ENCODE data around the gene DENND1A. TPM values are rescaled to one million over a fixed set of nuclear protein-coding genes. Genes with fewer than 3 reads are reported as not detected.

Gene DENND1A
- total RNA-seq, 1 experiment from 2014 or later, result 50.1 TPM

- H3K4me3 ChIP-seq (ENCODE audit: low read length), result no peak overlapping the region
- H3K9me2 ChIP-seq (replicated peaks; ENCODE audit: insufficient read depth, low read length), result no peaks in the 10 kb centered on the region
- H2AFZ ChIP-seq (ENCODE audit: low read length), result no peak overlapping the region
- no peaks in the 10 kb centered on the region for H4K20me1 ChIP-seq (ENCODE audit: insufficient read depth, low read depth, low read length)
- peaks cover 17% of the 10 kb centered on the region for H3K4me1 ChIP-seq (ENCODE audit: low read length)
- H3K9ac ChIP-seq (ENCODE audit: low read length), result no peak overlapping the region
- no peak for DNase-seq
- H3K36me3 ChIP-seq (ENCODE audit: insufficient read depth, low read length), result no peaks in the 10 kb centered on the region
- no peaks in the 10 kb centered on the region for H3K27me3 ChIP-seq (ENCODE audit: low read length)
- no peak overlapping the region for H3K27ac ChIP-seq (ENCODE audit: low read length)
- H3K9me3 ChIP-seq (ENCODE audit: low read length), result no peaks in the 10 kb centered on the region
- no peaks in the 10 kb centered on the region for H3K79me2 ChIP-seq (ENCODE audit: low read length)
- H3K4me2 ChIP-seq (ENCODE audit: low read depth, low read length, poor library complexity, severe bottlenecking), result no peak overlapping the region
Measured at GRCh38 chr9:123353041-123353440, 576.9 kb downstream of the DENND1A start.

- no peak for DNase-seq
- Histone ChIP-seq H3K9me3 (ENCODE audit: low read length) (no peaks in the 10 kb centered on the region), H3K4me3 (ENCODE audit: low read length) (no peak overlapping the region), H3K4me2 (ENCODE audit: low read depth, low read length, poor library complexity, severe bottlenecking) (no peak overlapping the region), H3K36me3 (ENCODE audit: insufficient read depth, low read length) (no peaks in the 10 kb centered on the region), H3K9ac (ENCODE audit: low read length) (no peak overlapping the region), H4K20me1 (ENCODE audit: insufficient read depth, low read depth, low read length) (no peaks in the 10 kb centered on the region), H3K27me3 (ENCODE audit: low read length) (no peaks in the 10 kb centered on the region), H3K9me2 (replicated peaks; ENCODE audit: insufficient read depth, low read length) (no peaks in the 10 kb centered on the region), H3K4me1 (ENCODE audit: low read length) (peaks cover 17% of the 10 kb centered on the region), H2AFZ (ENCODE audit: low read length) (no peak overlapping the region), H3K79me2 (ENCODE audit: low read length) (no peaks in the 10 kb centered on the region), H3K27ac (ENCODE audit: low read length) (no peak overlapping the region)
Measured at GRCh38 chr9:123350590-123351310, 579.2 kb downstream of the DENND1A start.

DNA sequence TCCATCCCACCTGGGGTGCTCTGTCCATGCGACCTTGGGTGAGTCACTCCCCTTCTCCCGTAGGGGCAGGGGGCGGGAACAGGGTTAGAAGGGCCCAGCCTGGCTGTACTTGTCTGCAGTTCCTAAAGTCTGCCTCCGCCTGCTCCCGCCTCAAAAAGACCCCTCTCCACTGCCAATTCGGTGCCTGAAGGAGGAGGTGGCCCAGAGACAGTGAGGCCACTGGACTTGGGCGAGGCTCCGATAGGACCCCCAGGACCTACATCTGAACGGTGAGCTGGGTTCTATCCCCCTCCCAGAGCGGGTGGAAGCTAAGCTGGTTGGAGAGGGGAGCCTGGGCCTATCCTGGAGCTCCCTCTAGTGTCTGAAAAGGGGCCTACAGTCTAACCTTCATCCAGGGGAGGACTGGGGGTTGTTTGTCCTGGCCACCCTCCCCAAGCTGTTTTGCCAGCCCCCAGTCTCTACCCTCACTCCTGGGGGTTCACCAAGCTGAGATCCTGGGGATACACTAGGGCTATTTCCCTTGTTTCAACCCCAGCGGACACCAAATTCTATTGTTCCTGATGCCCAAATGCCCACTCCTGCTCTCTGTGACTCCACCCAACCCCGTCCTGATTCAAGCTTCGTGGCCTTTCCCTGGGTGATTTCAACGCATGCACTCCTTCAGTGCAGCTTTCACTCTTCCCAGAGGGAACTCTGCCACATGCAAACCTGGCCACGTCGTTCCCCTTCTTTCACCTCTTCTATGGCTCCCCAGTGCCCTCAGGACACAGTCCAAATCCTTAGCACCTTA, 580.0 kb downstream of the DENND1A start:
- no peak overlapping the region for H2AFZ ChIP-seq (ENCODE audit: low read length)

GRCh38 chr9:123349033-123349432, 580.9 kb downstream of the DENND1A start:
- Histone ChIP-seq H3K36me3 (ENCODE audit: insufficient read depth, low read length) (no peaks in the 10 kb centered on the region), H2AFZ (ENCODE audit: low read length) (no peak overlapping the region), H3K4me2 (ENCODE audit: low read depth, low read length, poor library complexity, severe bottlenecking) (no peak overlapping the region), H4K20me1 (ENCODE audit: insufficient read depth, low read depth, low read length) (no peaks in the 10 kb centered on the region), H3K9me3 (ENCODE audit: low read length) (no peaks in the 10 kb centered on the region), H3K27me3 (ENCODE audit: low read length) (no peaks in the 10 kb centered on the region), H3K4me3 (ENCODE audit: low read length) (no peak overlapping the region), H3K4me1 (ENCODE audit: low read length) (peaks cover 18% of the 10 kb centered on the region), H3K27ac (ENCODE audit: low read length) (no peak overlapping the region), H3K9me2 (replicated peaks; ENCODE audit: insufficient read depth, low read length) (no peaks in the 10 kb centered on the region), H3K79me2 (ENCODE audit: low read length) (no peaks in the 10 kb centered on the region), H3K9ac (ENCODE audit: low read length) (no peak overlapping the region)
- no peak for DNase-seq

More for the DNA sequence above, 580.0 kb downstream of the DENND1A start:
- H3K4me1 ChIP-seq (ENCODE audit: low read length), result peaks cover 17% of the 10 kb centered on the region
- H3K9me2 ChIP-seq (replicated peaks; ENCODE audit: insufficient read depth, low read length), result no peaks in the 10 kb centered on the region
- no peaks in the 10 kb centered on the region for H4K20me1 ChIP-seq (ENCODE audit: insufficient read depth, low read depth, low read length)
- no peaks in the 10 kb centered on the region for H3K36me3 ChIP-seq (ENCODE audit: insufficient read depth, low read length)
- H3K27me3 ChIP-seq (ENCODE audit: low read length), result no peaks in the 10 kb centered on the region
- H3K27ac ChIP-seq (ENCODE audit: low read length), result no peak overlapping the region
- H3K4me3 ChIP-seq (ENCODE audit: low read length), result peak overlapping the region; percentile 34; the same call in 1 of the 2 replicates
- H3K79me2 ChIP-seq (ENCODE audit: low read length), result no peaks in the 10 kb centered on the region
- DNase-seq, result peak; percentile 92
- H3K9me3 ChIP-seq (ENCODE audit: low read length), result no peaks in the 10 kb centered on the region
- H3K9ac ChIP-seq (ENCODE audit: low read length), result 0 out of 2 replicates have a peak overlapping the region, but pooled peaks have one; percentile 35
- H3K4me2 ChIP-seq (ENCODE audit: low read depth, low read length, poor library complexity, severe bottlenecking), result peak overlapping the region; percentile 56

- no peak overlapping the region for H3K4me2 ChIP-seq (ENCODE audit: low read depth, low read length, poor library complexity, severe bottlenecking)
- H3K4me3 ChIP-seq (ENCODE audit: low read length), result no peak overlapping the region
- H3K27ac ChIP-seq (ENCODE audit: low read length), result no peak overlapping the region
- H3K9ac ChIP-seq (ENCODE audit: low read length), result no peak overlapping the region
- no peaks in the 10 kb centered on the region for H3K9me3 ChIP-seq (ENCODE audit: low read length)
- no peaks in the 10 kb centered on the region for H3K79me2 ChIP-seq (ENCODE audit: low read length)
- H3K27me3 ChIP-seq (ENCODE audit: low read length), result no peaks in the 10 kb centered on the region
- H2AFZ ChIP-seq (ENCODE audit: low read length), result no peak overlapping the region
- H3K36me3 ChIP-seq (ENCODE audit: insufficient read depth, low read length), result no peaks in the 10 kb centered on the region
- H3K9me2 ChIP-seq (replicated peaks; ENCODE audit: insufficient read depth, low read length), result no peaks in the 10 kb centered on the region
- DNase-seq, result no peak
- peaks cover 21% of the 10 kb centered on the region for H3K4me1 ChIP-seq (ENCODE audit: low read length)
- no peaks in the 10 kb centered on the region for H4K20me1 ChIP-seq (ENCODE audit: insufficient read depth, low read depth, low read length)
Measured at GRCh38 chr9:123348317-123348992, 581.5 kb downstream of the DENND1A start.

DNA sequence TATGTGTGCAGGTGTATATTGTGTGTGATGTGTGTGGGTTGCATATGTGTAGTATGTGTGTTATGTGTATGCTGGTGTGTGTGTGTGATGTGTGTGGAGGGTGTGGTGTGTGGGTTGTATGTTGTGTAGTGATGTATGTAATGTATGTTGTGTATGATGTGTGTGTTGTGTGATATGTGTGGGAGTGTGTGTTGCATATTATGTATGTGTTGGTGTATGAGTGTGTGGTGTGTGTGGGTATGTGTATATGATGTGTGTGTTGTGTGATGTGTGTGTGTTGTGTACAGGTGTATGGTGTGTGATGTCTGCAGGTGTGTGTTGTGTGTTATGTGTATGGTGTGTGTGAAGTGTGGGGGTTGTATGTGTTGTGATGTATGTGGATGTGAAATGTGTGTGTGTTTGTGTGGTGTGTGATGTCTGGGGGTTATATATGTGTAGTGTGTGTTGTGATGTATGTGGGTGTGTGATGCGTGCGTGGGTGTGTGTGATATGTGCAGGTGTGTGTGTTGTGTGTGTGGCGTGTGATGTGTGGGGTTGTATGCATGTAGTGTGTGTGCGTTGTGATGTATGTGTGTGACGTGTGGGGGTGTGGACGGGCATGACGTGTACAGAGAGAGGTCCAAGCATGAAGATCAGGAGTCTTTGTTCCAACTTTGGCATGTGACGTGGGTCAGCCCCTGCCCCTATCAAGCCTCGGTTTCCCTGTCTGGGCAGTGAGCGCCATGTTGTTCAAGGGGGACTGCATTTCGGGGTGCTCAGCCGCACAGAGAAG, 582.5 kb downstream of the DENND1A start:
- no peaks in the 10 kb centered on the region for H3K36me3 ChIP-seq (ENCODE audit: insufficient read depth, low read length)
- H3K4me3 ChIP-seq (ENCODE audit: low read length), result no peak overlapping the region
- H3K27ac ChIP-seq (ENCODE audit: low read length), result no peak overlapping the region
- H4K20me1 ChIP-seq (ENCODE audit: insufficient read depth, low read depth, low read length), result no peaks in the 10 kb centered on the region
- no peaks in the 10 kb centered on the region for H3K27me3 ChIP-seq (ENCODE audit: low read length)
- no peaks in the 10 kb centered on the region for H3K9me2 ChIP-seq (replicated peaks; ENCODE audit: insufficient read depth, low read length)
- H2AFZ ChIP-seq (ENCODE audit: low read length), result no peak overlapping the region
- H3K9ac ChIP-seq (ENCODE audit: low read length), result no peak overlapping the region
- no peaks in the 10 kb centered on the region for H3K79me2 ChIP-seq (ENCODE audit: low read length)
- peaks cover 26% of the 10 kb centered on the region for H3K4me1 ChIP-seq (ENCODE audit: low read length)
- no peak overlapping the region for H3K4me2 ChIP-seq (ENCODE audit: low read depth, low read length, poor library complexity, severe bottlenecking)
- H3K9me3 ChIP-seq (ENCODE audit: low read length), result no peaks in the 10 kb centered on the region
- DNase-seq, result no peak

GRCh38 chr9:123346826-123347225, 583.1 kb downstream of the DENND1A start:
- H3K4me2 ChIP-seq (ENCODE audit: low read depth, low read length, poor library complexity, severe bottlenecking), result no peak overlapping the region
- H3K4me1 ChIP-seq (ENCODE audit: low read length), result peaks cover 32% of the 10 kb centered on the region
- H3K4me3 ChIP-seq (ENCODE audit: low read length), result no peak overlapping the region
- no peak for DNase-seq
- H3K9me3 ChIP-seq (ENCODE audit: low read length), result no peaks in the 10 kb centered on the region
- no peaks in the 10 kb centered on the region for H3K27me3 ChIP-seq (ENCODE audit: low read length)
- H3K27ac ChIP-seq (ENCODE audit: low read length), result no peak overlapping the region
- no peak overlapping the region for H3K9ac ChIP-seq (ENCODE audit: low read length)
- no peaks in the 10 kb centered on the region for H3K36me3 ChIP-seq (ENCODE audit: insufficient read depth, low read length)
- H3K9me2 ChIP-seq (replicated peaks; ENCODE audit: insufficient read depth, low read length), result no peaks in the 10 kb centered on the region
- no peak overlapping the region for H2AFZ ChIP-seq (ENCODE audit: low read length)
- no peaks in the 10 kb centered on the region for H4K20me1 ChIP-seq (ENCODE audit: insufficient read depth, low read depth, low read length)
- no peaks in the 10 kb centered on the region for H3K79me2 ChIP-seq (ENCODE audit: low read length)

Measured in Karpas-422 (cell line).